Motor neuron (in vitro differentiated cells): ENCODE data around the gene TTC21A. TPM values are rescaled to one million over a fixed set of nuclear protein-coding genes. Genes with fewer than 3 reads are reported as not detected.

Source experiments
- ATAC-seq, 8 experiments: fragments of 200-7000 bp; cut with Tn5 transposase; replicated peaks in 6 of 8; 2 replicates each; pipeline ENCODE4 v1.8.0; 2021; ENCODE audit warnings: mild to moderate bottlenecking in 8 of 8, moderate library complexity in 8 of 8
- H3K27ac ChIP-seq, 2 donors: fragments of 250-450 bp; sonication (Bioruptor Pico); 2 replicates each; pipeline ENCODE4 v1.9.0; 2021; ENCODE audit warnings: antibody characterized with exemption in 2 of 2, mild to moderate bottlenecking in 2 of 2, moderate library complexity in 1 of 2
- H3K4me1 ChIP-seq, 2 donors: fragments of 250-450 bp; sonication (Bioruptor Pico); replicated peaks in 1 of 2; 2 replicates each; pipeline ENCODE4 v1.6.1; 2021; ENCODE audit warnings: antibody characterized with exemption in 2 of 2, mild to moderate bottlenecking in 2 of 2, moderate library complexity in 1 of 2
- H3K4me3 ChIP-seq, 5 donors: fragments of 250-450 bp; sonication (Bioruptor Pico); 2 replicates each; pipeline ENCODE4 v1.9.0; 2021; ENCODE audit warnings: antibody characterized with exemption in 5 of 5, mild to moderate bottlenecking in 5 of 5, moderate library complexity in 4 of 5
- WGBS, 10 experiments: fragments of 450-650 bp; shearing (Covaris generic); methylation state at CpG; one replicate each; pipeline ENCODE4 v1.0.0; 2022; 5-methylcytosine and 5-hydroxymethylcytosine counted together
- in situ Hi-C, 9 experiments: fragments of 400-800 bp; cut with MboI; loops; one replicate each; pipeline ENCODE4 v1.15.0; 2021; ENCODE audit warnings: low sequenced_read_pairs in 9 of 9, low pct_unique_long_range_greater_than_20kb in 2 of 9; ENCODE audit not compliant: unreplicated experiment in 9 of 9
- total RNA-seq, 8 experiments: library from RNA; unstranded; fragments of 300-600 nt; gene quantifications; 2 replicates each; pipeline versions ENCODE4 v1.2.3 to v1.2.4, GENCODE V29; 2022

TTC21A gene
- total RNA-seq, 8 experiments from 2014 or later, result 1.6 to 7.7 (median 5.1) TPM

GRCh38 chr3:39102504-39103323 is 4.8 kb upstream of the TTC21A start:
- ATAC-seq, result no peak
- 33 to 100% (median 87%) methylated on average over 1 to 5 of the region's 8 CpGs; no CpG with 5 or more reads in 5 of the 10 experiments for WGBS, 10 experiments
- no peak overlapping the region for H3K27ac ChIP-seq
- H3K4me1 ChIP-seq, result peaks cover 8 to 12% of the 10 kb centered on the region in 2 donors
- no peak overlapping the region for H3K4me3 ChIP-seq
- in situ Hi-C loops, result loop anchor here in 1 of 9 experiments (25.0 kb wide), 1 partner anchor 185 kb away; the partner anchor contains the start of gene CX3CR1

DNA sequence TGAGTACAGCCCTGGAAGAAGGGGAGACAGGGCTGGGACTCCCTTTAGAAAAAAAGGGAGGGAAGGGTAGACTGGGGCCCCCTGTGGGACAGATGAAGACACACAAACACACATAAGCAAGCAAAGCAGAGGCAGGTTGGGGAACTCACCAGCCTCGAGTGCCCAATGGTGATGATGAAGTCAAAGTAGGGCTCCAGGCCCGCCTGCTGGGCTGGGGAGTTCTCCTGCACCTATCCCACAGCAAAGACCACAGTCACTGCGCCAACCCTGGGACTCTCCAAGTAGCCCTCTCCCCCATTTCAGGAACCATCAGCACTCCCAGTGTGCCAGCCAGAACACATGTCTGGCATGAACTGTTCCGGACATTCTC is 4.2 kb upstream of the TTC21A start:
- no peak for ATAC-seq
- in situ Hi-C loops, result loop anchor here in 1 of 9 experiments (25.0 kb wide), 1 partner anchor 184 kb away; the partner anchor contains the start of gene CX3CR1
- WGBS, 10 experiments, result 33 to 80% (median 72%) methylated on average over 1 to 3 of the region's 4 CpGs; no CpG with 5 or more reads in 6 of the 10 experiments
- Histone ChIP-seq H3K4me3 (no peak overlapping the region), H3K4me1 (peaks cover 10 to 12% of the 10 kb centered on the region in 2 donors), H3K27ac (no peak overlapping the region)

DNA sequence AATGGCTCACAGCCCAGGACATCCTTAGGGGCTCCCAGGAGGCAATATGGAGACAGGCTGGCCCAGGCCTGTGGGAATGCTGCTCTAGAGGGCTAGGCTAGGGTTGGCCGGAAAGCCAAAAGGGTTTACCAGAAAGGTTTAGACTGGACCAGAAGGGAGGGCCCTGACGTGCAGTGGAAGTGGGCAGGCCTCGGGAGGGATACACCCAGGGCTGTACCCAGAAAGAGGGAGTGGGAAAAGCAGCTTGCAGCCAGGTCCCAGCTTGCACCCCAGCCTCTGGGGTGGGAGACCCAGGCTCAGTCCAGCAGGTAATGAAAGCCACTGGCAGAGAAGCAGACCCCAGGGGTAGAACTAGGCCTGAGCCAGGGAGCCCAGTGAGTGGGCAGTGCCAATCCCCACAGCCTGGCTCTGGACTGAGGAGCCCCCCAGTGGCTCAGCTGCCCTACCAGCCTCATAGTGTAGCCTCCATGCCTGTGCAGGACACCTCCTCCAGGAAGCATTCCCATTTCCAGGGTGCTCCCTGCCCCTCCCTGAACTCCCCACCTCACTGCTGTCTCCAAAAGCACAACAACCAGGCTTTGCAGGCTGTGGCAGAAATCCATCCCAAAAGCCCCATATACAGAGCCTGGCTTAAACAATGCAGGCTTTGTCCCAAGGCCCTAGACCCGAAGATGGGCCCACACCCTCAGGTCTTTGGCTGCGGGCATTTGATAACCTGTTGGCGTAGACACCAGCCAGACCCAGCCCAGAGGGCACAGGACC is 3.5 kb upstream of the TTC21A start:
- Histone ChIP-seq H3K27ac (no peak overlapping the region), H3K4me3 (no peak overlapping the region), H3K4me1 (peaks cover 11 to 14% of the 10 kb centered on the region in 2 donors)
- in situ Hi-C loops, result loop anchor here in 1 of 9 experiments (25.0 kb wide), 1 partner anchor 183 kb away; the partner anchor contains the start of gene CX3CR1
- WGBS, 10 experiments, result 80 to 100% (median 95%) methylated on average over 1 to 4 of the region's 6 CpGs; no CpG with 5 or more reads in 6 of the 10 experiments
- no peak for ATAC-seq

DNA sequence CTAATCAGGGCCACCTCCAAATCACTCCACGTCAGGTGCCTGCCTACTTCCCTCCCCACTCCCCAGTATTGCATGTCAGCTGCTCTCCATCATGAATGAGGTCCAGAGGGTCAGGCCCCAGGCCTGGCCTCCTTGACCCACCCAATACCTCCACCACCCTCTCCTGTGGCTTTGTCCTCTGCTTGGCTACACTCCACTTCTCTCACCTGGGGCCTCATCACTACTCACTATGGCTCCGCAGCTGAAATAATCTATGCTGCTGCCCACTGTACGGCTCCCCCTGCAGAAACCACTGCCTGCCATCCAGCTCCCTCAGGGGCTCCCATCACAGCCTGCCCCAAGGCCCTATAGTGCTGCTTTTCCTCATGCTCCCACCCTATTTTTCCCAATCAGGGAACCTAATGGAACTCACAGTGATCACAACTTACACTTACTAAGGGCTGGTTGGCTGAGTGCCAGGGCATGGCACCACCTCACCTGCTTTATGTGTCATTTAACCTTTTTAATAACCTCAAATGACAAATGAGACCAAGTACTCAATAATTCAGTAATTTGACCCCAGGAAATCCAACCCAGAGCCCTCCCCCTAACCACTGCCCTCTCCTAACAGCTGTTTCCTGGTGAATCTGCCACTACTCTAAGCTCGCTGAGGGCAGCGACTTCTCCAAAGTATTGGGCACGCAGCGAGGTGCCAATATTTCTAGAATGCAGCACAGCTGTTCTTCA is 2.4 kb upstream of the TTC21A start:
- H3K4me3 ChIP-seq, result peak overlapping the region in 1 of 5 donors; percentile 68
- 93 to 100% (median 100%) methylated on average over 1 to 5 of the region's 7 CpGs; no CpG with 5 or more reads in 4 of the 10 experiments for WGBS, 10 experiments
- ATAC-seq, result no peak
- H3K4me1 ChIP-seq, result peaks cover 11 to 14% of the 10 kb centered on the region in 2 donors
- in situ Hi-C loops, result loop anchor here in 1 of 9 experiments (25.0 kb wide), 1 partner anchor 182 kb away; the partner anchor contains the start of gene CX3CR1
- H3K27ac ChIP-seq, result no peak overlapping the region

DNA sequence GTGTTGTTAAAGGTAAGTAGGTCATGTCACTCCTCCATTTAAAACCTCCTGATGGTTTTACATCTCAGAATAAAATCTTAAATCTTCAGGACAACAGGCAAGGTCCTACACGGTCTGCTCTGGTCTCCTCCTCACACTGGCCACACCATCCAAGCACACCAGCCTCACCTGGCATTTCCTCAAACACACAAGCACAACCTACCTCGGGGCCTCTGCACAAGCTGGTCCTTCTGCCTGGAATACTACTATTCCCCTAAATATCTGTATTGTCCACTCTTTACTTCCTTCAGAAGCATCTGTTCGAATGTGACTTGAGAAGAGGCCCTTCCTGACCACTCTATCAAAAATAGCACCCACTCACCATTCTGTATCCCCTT is 1.8 kb upstream of the TTC21A start:
- H3K27ac ChIP-seq, result no peak overlapping the region
- in situ Hi-C loops, result loop anchor here in 1 of 9 experiments (25.0 kb wide), 1 partner anchor 182 kb away; the partner anchor contains the start of gene CX3CR1
- H3K4me3 ChIP-seq, result peak overlapping the region in 3 of 5 donors; percentile 68 to 89 (median 85)
- 80 to 100% (median 89%) methylated on average over 1 to 3 of the region's 3 CpGs; no CpG with 5 or more reads in 2 of the 10 experiments for WGBS, 10 experiments
- ATAC-seq, result no peak
- peaks cover 11 to 14% of the 10 kb centered on the region in 2 donors for H3K4me1 ChIP-seq

DNA sequence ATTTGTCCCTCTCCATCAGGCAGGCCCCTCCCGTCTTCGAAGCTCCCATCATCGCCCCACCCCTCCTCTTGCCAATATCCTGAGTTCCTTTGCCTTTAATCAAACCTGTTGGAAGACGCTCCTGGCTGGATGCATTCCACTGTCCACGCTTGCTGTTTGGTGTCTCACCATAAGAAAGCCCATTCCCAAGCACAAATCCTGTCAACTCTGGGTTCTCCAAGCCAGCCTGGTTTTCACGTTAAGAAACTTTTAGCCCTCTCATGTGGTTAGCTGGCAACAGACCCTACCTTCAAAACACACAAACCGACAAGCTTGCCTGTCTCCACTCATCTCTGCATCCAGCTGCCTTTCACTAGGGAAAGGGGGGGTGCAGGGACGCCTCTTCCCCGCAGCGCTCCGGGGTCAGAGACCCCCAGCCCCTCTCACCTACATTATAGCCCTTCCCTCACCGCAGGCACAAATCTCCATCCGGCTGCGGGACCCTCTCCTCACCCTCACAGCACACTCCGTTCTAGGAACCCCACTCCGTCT is 1.1 kb upstream of the TTC21A start:
- peaks cover 11 to 14% of the 10 kb centered on the region in 2 donors for H3K4me1 ChIP-seq
- WGBS, 10 experiments, result 0 to 20% (median 3%) methylated on average over 1 to 6 of the region's 16 CpGs; no CpG with 5 or more reads in 2 of the 10 experiments
- H3K4me3 ChIP-seq, result peak overlapping the region; percentile 68 to 99 (median 89)
- peak overlapping the region; percentile 59 to 77 for H3K27ac ChIP-seq
- no peak for ATAC-seq
- in situ Hi-C loops, result loop anchor here in 1 of 9 experiments (25.0 kb wide), 1 partner anchor 181 kb away; the partner anchor contains the start of gene CX3CR1

- WGBS, 10 experiments, result 0% methylated on average over 3 to 7 of the region's 55 CpGs; no CpG with 5 or more reads in 8 of the 10 experiments
- Histone ChIP-seq H3K4me3 (peak overlapping the region; percentile 68 to 99 (median 89)), H3K4me1 (peaks cover 11 to 14% of the 10 kb centered on the region in 2 donors), H3K27ac (peak overlapping the region; percentile 59 to 77)
- in situ Hi-C loops, result loop anchor here in 1 of 9 experiments (25.0 kb wide), 1 partner anchor 180 kb away; the partner anchor contains the start of gene CX3CR1
- peak; percentile 43 to 66 (median 50) for ATAC-seq
Observed at GRCh38 chr3:39106851-39107387, 561 bp upstream of the TTC21A start.

- no peak for ATAC-seq
- Histone ChIP-seq H3K27ac (peak overlapping the region; percentile 59 to 77), H3K4me3 (peak overlapping the region; percentile 68 to 99 (median 89)), H3K4me1 (peaks cover 11 to 14% of the 10 kb centered on the region in 2 donors)
- in situ Hi-C loops, result loop anchor here in 1 of 9 experiments (25.0 kb wide), 1 partner anchor 179 kb away; the partner anchor contains the start of gene CX3CR1
- WGBS, 10 experiments, result 0 to 50% (median 0%) methylated on average over 1 to 2 of the region's 2 CpGs; no CpG with 5 or more reads in 3 of the 10 experiments
Observed at GRCh38 chr3:39108200-39108710, 775 bp downstream of the TTC21A start.

GRCh38 chr3:39109086-39109485 is 1.6 kb downstream of the TTC21A start:
- Histone ChIP-seq H3K4me1 (peaks cover 11 to 14% of the 10 kb centered on the region in 2 donors), H3K4me3 (no peak overlapping the region), H3K27ac (no peak overlapping the region)
- no peak for ATAC-seq
- in situ Hi-C loops, result loop anchor here in 1 of 9 experiments (25.0 kb wide), 1 partner anchor 178 kb away; the partner anchor contains the start of gene CX3CR1
- WGBS, 10 experiments, result 0 to 94% (median 79%) methylated on average over 1 to 4 of the region's 5 CpGs; no CpG with 5 or more reads in 4 of the 10 experiments

DNA sequence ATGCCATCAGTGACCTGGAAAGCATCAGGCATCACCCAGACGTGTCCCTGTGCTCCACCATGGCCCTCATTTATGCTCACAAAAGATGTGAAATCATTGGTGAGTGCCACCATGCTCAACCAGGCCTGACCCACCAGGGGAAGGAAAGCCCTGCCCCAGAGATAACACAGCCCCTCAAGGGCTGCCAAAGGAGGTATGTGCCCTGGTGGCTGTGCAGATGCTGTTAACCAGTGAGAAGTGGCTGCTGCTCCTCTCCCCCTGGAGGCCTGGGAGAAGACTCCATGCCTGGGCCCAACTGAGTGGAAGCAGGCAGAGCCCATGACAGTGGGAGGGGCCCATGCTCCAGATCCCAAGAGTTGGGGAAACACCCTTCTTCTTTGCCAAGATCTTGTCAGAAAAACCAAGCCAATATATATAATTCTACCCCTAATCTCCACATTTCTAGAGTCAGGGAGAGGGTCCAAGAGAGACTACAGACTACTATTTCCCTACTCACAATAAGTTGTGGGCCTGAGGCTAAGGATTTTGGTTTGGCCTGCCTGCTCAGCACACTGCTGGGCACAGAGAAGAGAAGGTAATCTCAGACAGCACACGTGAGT is 2.7 kb downstream of the TTC21A start:
- Histone ChIP-seq H3K4me1 (peaks cover 11 to 13% of the 10 kb centered on the region in 2 donors), H3K4me3 (no peak overlapping the region), H3K27ac (no peak overlapping the region)
- 60% methylated on average over 1 of the region's 2 CpGs; no CpG with 5 or more reads in 9 of the 10 experiments for WGBS, 10 experiments
- ATAC-seq, result no peak
- in situ Hi-C loops, result loop anchor here in 2 of 9 experiments (10.0 to 25.0 kb wide), 2 partner anchors 175 to 177 kb away; partner anchors contain the start of gene CX3CR1 (in 2 of the 2)

GRCh38 chr3:39112113-39112512 is 4.6 kb downstream of the TTC21A start:
- in situ Hi-C loops, result loop anchor here in 2 of 9 experiments (10.0 to 25.0 kb wide), 2 partner anchors 173 to 175 kb away; partner anchors contain the start of gene CX3CR1 (in 2 of the 2)
- no peak for ATAC-seq
- WGBS, 10 experiments, result 40 to 100% (median 72%) methylated on average over 1 to 3 of the region's 3 CpGs; no CpG with 5 or more reads in 7 of the 10 experiments

More at GRCh38 chr3:39112113-39112512, 4.6 kb downstream of the TTC21A start:
- Histone ChIP-seq H3K4me3 (no peak overlapping the region), H3K4me1 (peaks cover 2 to 3% of the 10 kb centered on the region in 2 donors), H3K27ac (no peak overlapping the region)
